SH-SY5Y (cell line): ENCODE measurements around the gene CALML4.

Experiments used
- GATA2 ChIP-seq: IDR thresholded peaks from 2 replicates; pipeline ENCODE4 v1.6.1; 2011; ENCODE audit warnings: mild to moderate bottlenecking, low read depth, low read length
- GATA3 ChIP-seq: IDR thresholded peaks from 2 replicates; pipeline ENCODE4 v1.6.1; 2011; ENCODE audit warnings: low read depth, mild to moderate bottlenecking, low read length, moderate library complexity

DNA sequence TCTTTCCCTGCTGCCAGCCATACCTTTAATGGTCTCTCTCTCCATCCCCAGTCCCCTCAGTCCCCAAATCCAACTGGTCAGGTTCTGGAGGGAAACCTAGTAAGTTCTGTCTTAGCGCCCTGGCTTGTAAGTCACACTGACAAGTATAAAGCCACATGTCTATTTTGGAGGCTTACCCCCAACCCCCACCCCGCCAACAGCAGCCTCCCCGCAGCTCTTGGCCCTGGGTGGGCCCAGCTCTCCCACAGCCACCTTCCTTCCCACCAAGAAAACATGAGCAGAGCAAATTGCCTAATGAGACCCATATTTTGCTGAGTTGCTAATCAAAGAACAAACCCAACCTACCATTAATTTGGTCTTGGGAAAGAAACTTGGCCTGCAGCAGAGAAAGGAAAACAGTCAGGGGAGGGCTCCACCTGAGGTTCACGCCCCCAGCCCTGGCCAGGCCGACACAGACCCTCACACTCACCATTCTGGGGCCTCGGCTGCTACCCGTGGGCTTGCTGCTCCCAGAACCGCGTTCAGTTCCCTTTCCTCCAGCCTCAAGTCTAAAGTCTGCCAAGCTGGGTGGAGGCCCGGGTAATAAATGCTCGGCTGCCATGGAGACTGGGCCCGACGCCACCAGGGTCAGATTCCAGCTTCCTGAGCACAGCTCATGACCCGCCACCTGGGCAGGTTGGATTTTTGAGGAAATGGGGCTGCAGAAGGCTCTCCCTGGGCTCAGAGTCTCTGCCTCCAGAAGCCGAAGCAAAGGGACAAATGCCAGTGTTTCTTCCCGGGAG, at the start of gene CALML4:
- TF ChIP-seq GATA3 = no peak
- no peak for TF ChIP-seq GATA2
